ENCODE data around the gene CALM1. TPM values are rescaled to one million over a fixed set of nuclear protein-coding genes. Genes with fewer than 3 reads are reported as not detected.

The CALM1 gene
- total RNA-seq, 1 donor from 2014 or later = 362 TPM

- Histone ChIP-seq H4K20me1 (ENCODE audit: low read depth) (no peaks in the 10 kb centered on the region), H3K4me1 (no peaks in the 10 kb centered on the region), H3K4me2 (no peak overlapping the region), H3K79me2 (ENCODE audit: low read depth) (no peaks in the 10 kb centered on the region), H3F3A (ENCODE audit: low read depth) (no peaks in the 10 kb centered on the region), H3K4me3 (no peak overlapping the region), H3K36me3 (no peaks in the 10 kb centered on the region), H3K27me3 (no peaks in the 10 kb centered on the region), H2AFZ (replicated peaks) (no peak overlapping the region), H3K27ac (no peak overlapping the region), H3K9ac (no peak overlapping the region), H3K9me3 (ENCODE audit: low read depth) (no peaks in the 10 kb centered on the region)
- Mint-ChIP-seq H3K4me1 (peaks cover 26% of the 10 kb centered on the region), H3K27me3 (ENCODE audit: insufficient read depth, low read depth) (peaks cover 12% of the 10 kb centered on the region), H3K9me3 (no peaks in the 10 kb centered on the region), H3K4me3 (no peak overlapping the region), H3K36me3 (no peaks in the 10 kb centered on the region), H3K27ac (peak overlapping the region; percentile 24)
- TF ChIP-seq CTCF (IDR thresholded peaks at IDR 0.05) (no peak), EZH2 (IDR thresholded peaks at IDR 0.05) (no peak), EZH2phosphoT487 (IDR thresholded peaks at IDR 0.05) (no peak)
- DNase-seq (ENCODE audit: low spot score) = no peak
Observed at GRCh38 chr14:90426663-90427062, 29.8 kb downstream of the CALM1 start.

GRCh38 chr14:90427848-90428426, 31.1 kb downstream of the CALM1 start:
- H3K27ac ChIP-seq = no peak overlapping the region
- no peak overlapping the region for H3K4me3 Mint-ChIP-seq
- no peak for DNase-seq (ENCODE audit: low spot score)

DNA sequence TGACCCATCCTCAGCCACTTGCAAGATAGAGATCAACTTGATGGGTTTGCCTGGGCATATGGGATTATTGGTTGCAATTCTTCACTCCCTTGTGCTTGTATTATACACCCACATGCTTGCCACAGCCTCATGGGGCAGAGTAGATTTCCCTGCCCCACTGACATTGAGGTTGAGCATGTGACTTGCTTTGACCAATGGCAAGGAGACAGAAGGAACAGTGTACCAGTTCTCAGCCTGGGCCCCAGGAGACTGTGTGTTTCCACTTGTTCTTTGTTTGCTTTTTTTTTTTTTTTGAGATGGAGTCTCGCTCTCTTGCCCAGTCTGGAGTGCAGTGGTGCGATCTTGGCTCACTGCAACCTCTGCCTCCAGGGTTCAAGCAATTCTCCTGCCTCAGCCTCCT, 31.8 kb downstream of the CALM1 start:
- TF ChIP-seq EZH2 (IDR thresholded peaks at IDR 0.05) (no peak), CTCF (IDR thresholded peaks at IDR 0.05) (no peak), EZH2phosphoT487 (IDR thresholded peaks at IDR 0.05) (no peak)
- Histone ChIP-seq H3K27me3 (no peaks in the 10 kb centered on the region), H3K9me3 (ENCODE audit: low read depth) (no peaks in the 10 kb centered on the region), H3K9ac (no peak overlapping the region), H4K20me1 (ENCODE audit: low read depth) (no peaks in the 10 kb centered on the region), H3F3A (ENCODE audit: low read depth) (no peaks in the 10 kb centered on the region), H3K4me3 (no peak overlapping the region), H3K36me3 (no peaks in the 10 kb centered on the region), H2AFZ (replicated peaks) (no peak overlapping the region), H3K79me2 (ENCODE audit: low read depth) (no peaks in the 10 kb centered on the region), H3K4me2 (no peak overlapping the region), H3K27ac (no peak overlapping the region), H3K4me1 (no peaks in the 10 kb centered on the region)
- Mint-ChIP-seq H3K27me3 (ENCODE audit: insufficient read depth, low read depth) (peaks cover 12% of the 10 kb centered on the region), H3K9me3 (no peaks in the 10 kb centered on the region), H3K4me3 (no peak overlapping the region), H3K4me1 (peaks cover 20% of the 10 kb centered on the region), H3K36me3 (no peaks in the 10 kb centered on the region), H3K27ac (no peak overlapping the region)
- DNase-seq (ENCODE audit: low spot score) = no peak

More at GRCh38 chr14:90427848-90428426, 31.1 kb downstream of the CALM1 start:
- Histone ChIP-seq H3K27me3 (no peaks in the 10 kb centered on the region), H3K4me3 (no peak overlapping the region), H3K36me3 (no peaks in the 10 kb centered on the region), H3K9ac (no peak overlapping the region), H3K79me2 (ENCODE audit: low read depth) (no peaks in the 10 kb centered on the region), H3K4me1 (no peaks in the 10 kb centered on the region), H3F3A (ENCODE audit: low read depth) (no peaks in the 10 kb centered on the region), H3K9me3 (ENCODE audit: low read depth) (no peaks in the 10 kb centered on the region), H2AFZ (replicated peaks) (no peak overlapping the region), H4K20me1 (ENCODE audit: low read depth) (no peaks in the 10 kb centered on the region), H3K4me2 (no peak overlapping the region)
- Mint-ChIP-seq H3K4me1 (peaks cover 22% of the 10 kb centered on the region), H3K27me3 (ENCODE audit: insufficient read depth, low read depth) (peaks cover 12% of the 10 kb centered on the region), H3K9me3 (no peaks in the 10 kb centered on the region), H3K27ac (peak overlapping the region; percentile 74), H3K36me3 (no peaks in the 10 kb centered on the region)
- TF ChIP-seq CTCF (IDR thresholded peaks at IDR 0.05) = no peak
- no peak for TF ChIP-seq EZH2 (IDR thresholded peaks at IDR 0.05)
- TF ChIP-seq EZH2phosphoT487 (IDR thresholded peaks at IDR 0.05) = no peak
